Muscle of arm (tissue), 12 donors: ENCODE data around the gene H2AZ1. TPM values are rescaled to one million over a fixed set of nuclear protein-coding genes. Genes with fewer than 3 reads are reported as not detected.

Source experiments
- DNase-seq: peaks from one replicate; pipeline ENCODE4 v3.0.0-alpha.2; 2013
- polyA plus RNA-seq, 12 donors: library from polyadenylated mRNA; unstranded; fragments of 120-200 nt; gene quantifications; one replicate each; pipeline ENCODE4 v1.2.1, GENCODE V29; 2013; ENCODE audit not compliant: insufficient read length in 12 of 12

H2AZ1 gene
- polyA plus RNA-seq, 12 donors: 132 to 263 (median 171) TPM; not detected in 1

DNA sequence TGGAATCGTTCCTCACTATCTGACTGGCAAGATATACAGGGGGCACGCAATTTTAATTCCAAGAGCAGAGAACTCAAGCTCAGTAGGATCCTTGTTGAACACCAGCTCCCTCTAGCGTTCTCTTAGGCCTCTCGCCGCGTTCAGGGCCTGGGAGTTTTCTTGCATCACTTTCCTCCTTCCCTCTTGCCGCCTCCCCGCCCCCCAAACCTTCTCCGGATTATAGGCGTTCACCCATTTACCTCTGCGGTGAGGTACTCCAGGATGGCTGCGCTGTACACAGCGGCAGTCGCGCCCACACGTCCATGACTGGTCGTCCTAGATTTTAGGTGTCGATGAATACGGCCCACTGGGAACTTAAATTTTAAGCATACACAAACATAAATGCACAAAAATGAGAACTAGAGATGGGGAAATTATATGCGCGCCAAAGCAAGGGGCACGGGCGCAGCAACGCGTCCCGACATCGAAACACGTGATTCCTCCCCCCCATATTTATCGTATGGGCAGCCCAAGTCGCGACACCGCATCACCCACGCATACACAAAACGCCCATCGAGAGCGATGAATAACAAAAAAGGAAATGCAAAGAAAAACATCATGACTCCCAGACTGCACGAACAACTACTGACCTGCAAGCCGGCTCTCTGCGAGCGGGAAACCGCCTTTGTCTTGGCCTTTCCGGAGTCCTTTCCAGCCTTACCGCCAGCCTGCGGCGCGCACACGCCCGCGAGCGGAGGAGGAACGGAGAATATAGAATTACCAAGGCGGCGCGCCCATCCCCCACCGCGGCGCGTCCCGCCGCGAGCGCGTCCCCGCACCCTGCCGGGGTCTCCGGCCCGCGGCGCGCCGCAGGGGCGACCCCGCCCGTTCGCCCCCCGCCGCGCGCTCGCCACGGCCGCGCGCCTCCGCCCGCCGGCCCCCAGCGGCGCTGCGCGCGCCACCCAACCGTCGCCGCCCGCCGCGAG is 759 bp downstream of the H2AZ1 start:
- peak; percentile 93 for DNase-seq

DNA sequence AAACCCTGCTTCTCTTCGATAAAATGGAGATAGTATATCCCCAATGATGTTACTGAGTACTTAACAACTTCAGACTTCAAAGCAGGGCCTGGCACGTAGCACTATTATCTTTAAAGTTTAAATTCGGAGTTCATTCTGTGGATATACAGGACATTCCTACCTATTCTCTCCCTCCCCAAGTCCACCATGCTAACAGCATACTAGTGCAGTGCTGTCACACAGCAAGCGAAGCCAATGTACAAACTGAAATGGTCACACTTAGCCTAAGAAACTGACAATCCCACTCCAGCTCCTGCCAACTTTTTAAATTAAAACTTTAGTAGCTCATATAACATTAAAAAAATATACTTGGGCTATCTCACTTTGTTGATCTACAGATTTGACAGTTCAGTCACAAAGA is 2.5 kb downstream of the H2AZ1 start:
- no peak for DNase-seq

DNA sequence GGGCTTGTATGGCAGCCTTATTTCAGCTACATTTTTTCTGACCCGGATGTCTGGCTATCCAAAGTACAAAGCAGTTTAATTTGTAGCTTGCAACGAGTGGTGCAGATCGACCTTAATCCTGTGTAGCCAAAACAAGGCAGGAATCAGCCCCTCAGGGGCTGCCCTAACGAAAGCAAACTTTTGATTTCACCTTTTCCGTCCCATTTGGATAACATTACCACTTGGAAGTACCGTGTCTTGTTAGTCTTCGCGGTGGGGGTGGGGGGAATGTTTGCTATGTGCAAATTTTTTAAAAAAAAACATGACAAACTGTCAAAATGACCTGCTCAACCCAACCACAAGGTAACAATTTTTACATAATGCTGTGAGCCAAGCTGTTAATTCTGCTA is 2.9 kb downstream of the H2AZ1 start:
- no peak for DNase-seq

DNA sequence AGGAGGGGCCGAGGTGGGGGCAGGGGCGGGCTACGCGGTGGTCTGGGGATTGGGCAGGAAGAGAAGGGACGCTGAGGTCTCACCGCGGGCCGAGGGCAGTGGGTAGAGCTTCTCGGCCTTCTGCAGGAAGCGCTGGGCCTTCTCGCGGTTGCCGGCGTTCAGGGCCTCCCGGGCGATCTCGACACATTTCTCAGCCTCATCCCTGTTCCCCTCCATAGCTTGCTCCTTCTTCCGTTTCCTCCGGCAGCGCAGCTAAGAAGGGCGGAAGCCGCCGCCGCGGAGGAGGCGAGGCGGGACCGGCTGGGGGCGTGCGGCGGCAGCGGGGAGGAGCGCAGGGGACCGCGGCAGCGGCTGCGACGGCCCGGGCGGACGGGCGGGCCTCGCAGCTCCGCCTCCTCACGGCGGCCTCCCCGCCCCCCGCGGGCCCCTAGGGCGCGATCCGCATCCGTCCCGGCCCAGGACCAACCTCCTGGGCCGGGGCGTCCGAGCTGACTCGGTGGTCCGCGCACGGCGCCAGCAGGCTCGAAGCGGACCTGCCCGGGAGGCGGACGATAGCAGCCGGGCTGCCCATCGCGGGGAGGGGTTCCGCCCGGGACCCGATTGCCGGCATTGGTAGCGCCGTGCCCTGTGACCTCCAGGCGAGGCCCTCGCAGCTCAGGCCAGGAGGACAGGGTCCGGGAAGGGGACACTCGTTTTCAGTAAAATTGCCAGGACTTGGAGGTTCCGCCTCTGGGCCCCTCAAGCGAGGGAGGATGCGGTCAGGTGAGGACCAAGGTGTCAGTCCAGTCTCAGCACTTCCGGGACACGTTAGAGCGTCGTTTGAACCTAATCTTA is 3.5 kb downstream of the H2AZ1 start, which contains the start of gene DNAJB14:
Gene DNAJB14 (minus strand): TSS at position 263 of the 834 bp plus-strand sequence. CDS start 47 bp downstream, at position 216.
- peak; percentile 68 for DNase-seq

DNA sequence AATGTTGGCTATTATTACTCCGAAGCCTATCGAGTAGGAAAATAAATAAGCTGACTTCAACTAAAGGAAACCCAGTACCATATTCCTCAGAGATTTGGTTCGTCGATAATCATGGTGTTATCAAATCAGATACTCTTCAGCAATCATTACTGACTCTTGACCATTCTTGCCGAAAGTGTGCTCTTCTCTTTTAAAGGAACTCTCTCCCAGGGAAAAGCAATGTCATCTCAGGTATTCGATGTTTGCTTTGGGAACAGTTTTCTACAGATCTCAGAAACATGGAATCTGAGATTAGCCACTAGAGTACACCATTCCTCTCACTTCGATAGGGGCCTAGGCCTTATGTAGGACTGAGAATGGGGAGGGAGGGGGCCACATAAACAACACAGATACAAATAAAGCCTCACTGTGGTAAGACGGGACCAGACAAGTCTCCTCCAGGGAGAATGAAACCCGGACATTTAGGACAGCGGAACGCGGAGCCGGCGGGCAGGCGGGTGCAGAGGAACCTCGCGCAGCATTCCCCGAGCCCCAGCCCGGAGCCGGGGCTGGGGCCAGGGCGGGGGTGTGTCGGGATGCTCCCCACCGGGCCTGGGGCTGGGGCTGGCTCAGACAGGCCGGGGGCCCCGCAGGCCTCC is 4.2 kb downstream of the H2AZ1 start:
- peak; percentile 39 for DNase-seq

DNA sequence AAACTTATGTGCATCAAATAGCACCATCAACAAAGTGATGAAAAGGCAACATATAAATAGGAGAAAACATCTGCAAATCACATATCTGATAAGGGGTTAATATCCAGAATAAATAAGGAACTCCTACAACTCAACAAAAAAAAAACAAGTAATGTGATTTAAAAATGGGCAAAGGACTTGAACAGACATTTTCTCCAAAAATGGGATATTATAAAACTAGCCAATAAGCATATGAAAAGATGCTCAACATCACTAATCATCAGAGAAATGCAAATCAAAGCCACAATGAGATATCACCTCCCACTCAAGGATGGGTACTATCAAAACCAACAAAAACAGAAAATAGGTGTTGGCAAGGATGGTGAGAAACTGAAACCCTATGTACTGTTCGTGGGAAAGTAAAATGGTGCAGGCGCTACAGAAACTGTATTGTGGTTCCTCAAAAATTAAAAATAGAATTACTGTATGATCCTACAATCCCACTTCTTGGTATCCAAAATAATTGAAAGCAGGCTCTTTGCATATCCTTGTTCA is 6.1 kb downstream of the H2AZ1 start:
- no peak for DNase-seq

DNA sequence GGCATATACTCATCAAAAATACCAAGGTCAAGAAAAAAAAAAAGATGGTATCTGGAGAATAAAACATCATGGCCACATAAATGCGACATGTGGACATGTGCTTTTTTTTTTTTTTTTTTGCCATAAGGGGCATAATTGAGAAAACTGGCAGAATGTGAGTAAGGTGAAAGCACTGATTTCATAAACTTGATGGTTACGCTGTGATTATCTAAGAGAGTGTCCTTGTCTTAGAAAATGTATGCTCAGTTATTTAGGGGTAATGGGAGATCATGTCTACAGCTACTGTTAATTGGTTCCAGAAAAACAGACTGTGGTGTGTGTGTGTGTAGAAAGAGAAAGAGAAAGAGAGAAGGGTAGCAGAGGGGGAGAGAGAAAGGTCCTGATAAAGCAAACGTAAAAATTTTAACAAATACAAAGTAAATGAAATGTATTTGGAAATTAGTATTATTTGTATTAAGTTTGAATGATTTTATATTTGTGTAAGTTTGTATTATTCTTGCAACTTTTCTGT is 11.8 kb downstream of the H2AZ1 start:
- no peak for DNase-seq

DNA sequence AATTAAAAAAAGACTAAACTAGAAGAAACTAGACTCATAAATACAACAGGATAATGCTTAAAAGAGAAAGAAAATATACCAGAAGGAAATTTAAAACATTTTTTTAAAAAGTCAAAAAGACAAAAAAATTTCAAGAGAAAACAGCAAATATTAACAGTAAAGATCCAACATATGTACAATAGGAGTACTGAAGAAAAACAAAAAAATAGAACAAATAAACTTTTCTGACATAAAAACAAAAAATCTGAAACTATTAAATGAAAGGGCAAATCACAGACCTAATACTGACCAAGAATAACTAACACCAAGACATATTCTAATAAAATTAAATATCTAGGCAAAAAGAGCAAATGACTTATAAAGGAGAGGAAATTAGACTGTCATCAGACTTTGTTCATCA is 15.2 kb downstream of the H2AZ1 start:
- DNase-seq: no peak

DNA sequence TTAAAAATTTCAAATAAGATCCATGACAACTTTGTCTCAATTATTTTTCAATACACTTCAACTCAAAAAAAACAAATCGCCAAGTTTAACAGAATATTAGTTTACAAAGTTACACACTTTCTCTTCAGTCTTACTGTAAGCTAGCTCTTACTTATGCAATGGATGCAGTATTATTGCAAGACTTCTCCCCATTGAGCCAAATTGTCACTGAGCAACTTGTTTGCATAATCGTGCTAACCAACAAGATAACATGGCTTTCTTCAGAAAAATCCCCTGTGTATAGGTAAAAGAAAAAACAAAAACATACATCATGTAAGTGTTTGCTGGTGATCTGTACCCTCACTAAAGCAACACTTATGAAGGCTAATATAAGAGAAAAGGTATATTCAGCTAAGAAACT is 22.5 kb downstream of the H2AZ1 start:
- DNase-seq: no peak

DNA sequence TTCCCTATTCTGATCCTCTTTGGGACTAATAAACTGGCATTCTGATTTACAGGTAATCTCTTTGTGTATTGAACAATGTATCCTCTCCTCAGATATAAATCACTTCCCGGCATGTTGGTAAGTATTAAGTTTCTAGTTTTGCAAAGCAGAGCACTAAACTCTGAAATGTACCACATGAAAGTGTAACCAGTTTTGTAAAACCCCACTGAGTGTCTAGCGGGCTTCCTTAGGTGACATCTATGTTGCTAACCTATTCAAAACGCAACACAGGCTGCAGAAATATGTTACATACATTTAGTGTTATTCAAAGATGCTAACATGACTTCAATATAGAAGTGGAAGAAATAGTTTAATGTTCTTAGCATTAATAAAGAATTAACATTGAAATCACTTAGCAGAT is 28.9 kb downstream of the H2AZ1 start:
- DNase-seq: no peak

DNA sequence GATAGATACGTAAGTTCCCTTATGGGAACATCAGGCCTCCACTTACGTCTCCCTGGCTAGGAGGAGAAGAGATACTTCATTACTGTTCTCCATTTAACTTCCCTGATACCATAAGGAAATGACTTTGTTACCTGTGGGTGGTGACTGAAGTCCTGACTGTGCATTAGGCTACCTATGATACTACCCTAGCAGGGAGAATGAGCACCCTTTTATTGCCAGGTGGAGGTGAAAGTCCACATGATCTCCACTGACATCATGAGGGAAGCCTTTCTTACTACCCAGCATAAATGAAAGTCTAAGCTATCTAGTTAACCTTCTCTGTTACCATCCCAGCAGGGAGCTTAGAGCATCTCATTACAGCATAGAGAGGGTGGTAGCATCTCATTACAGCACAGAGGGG is 31.4 kb downstream of the H2AZ1 start:
- DNase-seq: no peak

DNA sequence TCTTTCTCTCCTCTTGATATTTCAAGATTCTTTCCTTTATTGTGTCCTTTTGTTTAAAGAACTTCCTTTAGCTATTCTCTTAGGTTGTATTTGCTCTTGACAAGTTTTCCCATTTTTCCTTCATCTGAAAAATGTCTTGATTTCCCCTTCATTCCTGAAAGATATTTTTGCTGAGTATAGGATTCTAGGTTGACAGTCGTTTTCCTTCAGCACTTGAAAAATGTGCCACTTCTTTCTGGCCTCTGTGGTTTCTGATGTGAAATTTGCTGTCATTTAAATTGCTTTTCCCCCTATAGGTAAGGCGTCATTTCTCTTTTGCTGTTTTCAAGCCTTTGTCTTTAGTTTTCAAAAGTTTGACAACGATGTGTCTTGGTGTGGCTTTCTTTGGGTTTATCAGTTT is 32.5 kb downstream of the H2AZ1 start:
- no peak for DNase-seq

DNA sequence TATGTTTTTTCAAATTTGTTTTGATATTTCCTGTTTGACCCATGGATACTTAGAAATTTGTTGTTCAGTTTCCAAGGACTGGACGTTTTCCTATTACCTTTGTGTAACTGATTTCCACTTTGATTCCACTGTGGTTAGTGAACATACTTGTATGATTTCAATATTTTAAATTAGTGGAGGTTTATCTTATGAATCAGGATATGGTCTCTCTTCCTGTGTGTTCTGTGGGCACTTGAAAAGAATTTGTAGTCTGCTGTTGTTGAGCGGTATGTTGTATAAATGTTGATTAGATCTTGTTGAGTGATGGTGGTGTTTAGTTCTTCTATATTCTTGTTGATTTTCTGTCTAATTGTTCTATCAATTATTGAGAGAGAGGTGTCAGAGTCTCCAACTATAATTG is 34.6 kb downstream of the H2AZ1 start:
- no peak for DNase-seq

Other genes starting within 250 kb of the H2AZ1 start
- 10 to 100 TPM in 1 of 12 donors, 1 to 10 TPM in 10, not detected in 1; 1.4 to 10.2 (median 2.9) TPM for gene DAPP1, start 133.4 kb downstream of the H2AZ1 start, polyA plus RNA-seq
- 10 to 100 TPM in 11 of 12 donors, not detected in 1; 30.4 to 54.4 (median 41.7) TPM for gene LAMTOR3, start 55.8 kb downstream of the H2AZ1 start, polyA plus RNA-seq
- 10 to 100 TPM in 11 of 12 donors, not detected in 1; 15.5 to 29.9 (median 22.6) TPM for gene DNAJB14, start 3.7 kb downstream of the H2AZ1 start, polyA plus RNA-seq
- gene DDIT4L, start 240.2 kb upstream of the H2AZ1 start, polyA plus RNA-seq: 10 to 100 TPM in 9 of 12 donors, 1 to 10 TPM in 2, not detected in 1; 3.9 to 61.2 (median 11.9) TPM